WERI-Rb-1 (cell line): ENCODE results near the gene PLEKHG7.

Source experiments
- DNase-seq: peaks from one replicate; pipeline ENCODE4 v3.0.0-alpha.2; 2020
- H3K27ac ChIP-seq: fragments of 250-450 bp; sonication (Bioruptor Pico); 2 replicates; pipeline ENCODE4 v1.5.1; 2020; ENCODE audit warnings: mild to moderate bottlenecking, moderate library complexity
- H3K27me3 ChIP-seq: fragments of 250-450 bp; sonication (Bioruptor Pico); 2 replicates; pipeline ENCODE4 v1.5.1; 2021; ENCODE audit warnings: mild to moderate bottlenecking, low read depth, moderate library complexity; ENCODE audit not compliant: insufficient read depth, severe bottlenecking
- H3K36me3 ChIP-seq: fragments of 250-450 bp; sonication (Bioruptor Pico); 2 replicates; pipeline ENCODE4 v1.5.1; 2020; ENCODE audit warnings: mild to moderate bottlenecking, moderate library complexity
- H3K4me3 ChIP-seq: 2 replicates; pipeline ENCODE4 v1.5.1; 2011; ENCODE audit warnings: low read depth, mild to moderate bottlenecking, control low read depth, low read length
- H3K9me3 ChIP-seq: fragments of 250-450 bp; sonication (Bioruptor Pico); 2 replicates; pipeline ENCODE4 v1.5.1; 2021; ENCODE audit warnings: mild to moderate bottlenecking, moderate library complexity; ENCODE audit not compliant: severe bottlenecking
- TF ChIP-seq, protein P1 (sequence below): IDR thresholded peaks from 2 replicates; pipeline ENCODE4 v1.5.1; 2011; ENCODE audit warnings: low read depth, mild to moderate bottlenecking, control low read depth, inconsistent platforms, low read length

PLEKHG7 gene

GRCh38 chr12:92756898-92757596, 54.3 kb downstream of the PLEKHG7 start:
- no peak overlapping the region for H3K27ac ChIP-seq
- TF ChIP-seq, protein P1, sequence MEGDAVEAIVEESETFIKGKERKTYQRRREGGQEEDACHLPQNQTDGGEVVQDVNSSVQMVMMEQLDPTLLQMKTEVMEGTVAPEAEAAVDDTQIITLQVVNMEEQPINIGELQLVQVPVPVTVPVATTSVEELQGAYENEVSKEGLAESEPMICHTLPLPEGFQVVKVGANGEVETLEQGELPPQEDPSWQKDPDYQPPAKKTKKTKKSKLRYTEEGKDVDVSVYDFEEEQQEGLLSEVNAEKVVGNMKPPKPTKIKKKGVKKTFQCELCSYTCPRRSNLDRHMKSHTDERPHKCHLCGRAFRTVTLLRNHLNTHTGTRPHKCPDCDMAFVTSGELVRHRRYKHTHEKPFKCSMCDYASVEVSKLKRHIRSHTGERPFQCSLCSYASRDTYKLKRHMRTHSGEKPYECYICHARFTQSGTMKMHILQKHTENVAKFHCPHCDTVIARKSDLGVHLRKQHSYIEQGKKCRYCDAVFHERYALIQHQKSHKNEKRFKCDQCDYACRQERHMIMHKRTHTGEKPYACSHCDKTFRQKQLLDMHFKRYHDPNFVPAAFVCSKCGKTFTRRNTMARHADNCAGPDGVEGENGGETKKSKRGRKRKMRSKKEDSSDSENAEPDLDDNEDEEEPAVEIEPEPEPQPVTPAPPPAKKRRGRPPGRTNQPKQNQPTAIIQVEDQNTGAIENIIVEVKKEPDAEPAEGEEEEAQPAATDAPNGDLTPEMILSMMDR, result no peak
- H3K27me3 ChIP-seq, result no peaks in the 10 kb centered on the region
- DNase-seq, result no peak
- H3K9me3 ChIP-seq, result no peaks in the 10 kb centered on the region
- H3K36me3 ChIP-seq, result no peaks in the 10 kb centered on the region
- no peak overlapping the region for H3K4me3 ChIP-seq

DNA sequence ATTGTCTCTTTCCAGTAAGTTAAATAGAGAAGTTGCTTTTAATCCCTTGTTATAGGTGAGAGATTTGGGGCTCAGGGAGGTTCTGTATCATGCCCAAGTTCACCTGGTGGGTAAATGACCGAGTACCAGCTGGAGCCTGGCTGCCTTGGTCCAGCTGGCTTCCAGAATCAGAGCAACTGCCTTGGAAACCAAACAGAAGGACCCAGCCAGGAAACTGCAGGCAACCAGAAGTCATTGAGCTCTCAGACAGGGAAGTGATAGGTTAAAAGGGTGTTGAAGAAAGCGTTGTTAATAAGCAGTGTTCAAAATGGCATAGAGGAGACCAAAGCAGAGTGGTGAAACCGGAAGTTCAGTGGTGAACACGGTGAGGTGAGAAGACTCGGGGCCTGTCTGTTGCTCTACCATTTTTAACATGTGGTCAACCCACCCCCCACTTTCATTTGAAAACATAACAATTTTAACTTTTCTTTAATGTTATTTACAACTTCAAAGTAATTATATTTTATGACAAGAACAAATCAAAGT, 54.9 kb downstream of the PLEKHG7 start:
- H3K9me3 ChIP-seq, result no peaks in the 10 kb centered on the region
- no peak overlapping the region for H3K27ac ChIP-seq
- H3K27me3 ChIP-seq, result no peaks in the 10 kb centered on the region
- H3K4me3 ChIP-seq, result no peak overlapping the region
- H3K36me3 ChIP-seq, result no peaks in the 10 kb centered on the region
- TF ChIP-seq, protein P1, result no peak
- DNase-seq, result no peak

DNA sequence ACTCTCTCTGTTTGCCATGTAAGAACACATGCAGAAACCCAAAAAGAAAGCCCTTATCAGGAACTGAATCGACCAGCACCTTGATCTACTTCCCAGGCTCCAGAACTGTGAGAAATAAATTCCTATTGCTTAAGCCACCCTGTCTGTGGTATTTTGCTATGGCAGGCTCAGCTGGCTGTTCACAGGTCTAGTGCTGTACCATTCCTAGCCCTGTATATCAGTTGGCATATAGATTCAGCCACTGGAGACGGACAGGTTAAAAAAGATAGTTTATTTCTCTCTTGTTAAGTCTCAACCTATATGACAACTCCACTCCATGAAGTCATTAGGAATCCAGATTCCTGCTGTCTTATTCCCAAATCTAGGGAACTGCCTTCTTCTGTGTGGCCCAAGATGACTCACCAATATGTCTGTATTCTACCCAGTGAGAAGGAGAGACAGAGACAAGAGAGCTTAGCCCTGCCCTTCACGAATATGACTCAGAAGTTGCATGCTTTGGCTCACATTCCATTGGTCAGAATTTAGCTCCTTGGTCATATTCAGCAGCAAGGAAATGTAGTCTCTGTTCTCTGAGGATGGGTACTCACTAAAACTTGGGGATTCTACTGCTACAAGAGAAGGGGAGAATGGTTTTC, 57.0 kb downstream of the PLEKHG7 start:
- Histone ChIP-seq H3K4me3 (no peak overlapping the region), H3K9me3 (no peaks in the 10 kb centered on the region), H3K27me3 (no peaks in the 10 kb centered on the region), H3K27ac (no peak overlapping the region), H3K36me3 (no peaks in the 10 kb centered on the region)
- no peak for DNase-seq
- TF ChIP-seq, protein P1, result no peak

- H3K4me3 ChIP-seq, result no peak overlapping the region
- H3K27ac ChIP-seq, result no peak overlapping the region
- no peak for DNase-seq
- H3K9me3 ChIP-seq, result no peaks in the 10 kb centered on the region
- H3K36me3 ChIP-seq, result no peaks in the 10 kb centered on the region
- TF ChIP-seq, protein P1, result no peak
- no peaks in the 10 kb centered on the region for H3K27me3 ChIP-seq
Observed at GRCh38 chr12:92762773-92763172, 60.0 kb downstream of the PLEKHG7 start.

DNA sequence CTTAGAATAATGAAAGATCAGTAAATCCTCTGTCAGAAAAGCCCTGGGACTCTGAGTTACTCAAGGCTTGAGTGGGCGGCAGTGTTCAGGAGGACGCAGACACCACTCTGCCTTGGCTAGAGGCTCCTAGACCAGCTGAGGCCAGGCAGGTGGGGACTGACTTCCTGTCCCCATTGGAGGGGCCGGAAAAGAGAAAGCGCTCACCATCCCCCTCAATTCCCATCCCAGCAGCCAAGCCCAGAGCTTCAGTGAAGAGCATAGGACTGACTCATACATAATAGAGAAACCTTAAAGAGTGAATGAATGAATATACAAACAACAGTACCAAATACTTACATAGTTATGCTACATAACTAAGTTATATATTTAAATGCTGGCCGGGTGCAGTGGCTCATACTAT, 62.0 kb downstream of the PLEKHG7 start:
- Histone ChIP-seq H3K9me3 (no peaks in the 10 kb centered on the region), H3K36me3 (no peaks in the 10 kb centered on the region), H3K27me3 (no peaks in the 10 kb centered on the region), H3K4me3 (no peak overlapping the region), H3K27ac (peak overlapping the region; percentile 54)
- peak; percentile 69 for DNase-seq
- TF ChIP-seq, protein P1, result no peak

- H3K36me3 ChIP-seq, result no peaks in the 10 kb centered on the region
- TF ChIP-seq, protein P1, result no peak
- H3K27ac ChIP-seq, result no peak overlapping the region
- no peaks in the 10 kb centered on the region for H3K27me3 ChIP-seq
- H3K9me3 ChIP-seq, result no peaks in the 10 kb centered on the region
- DNase-seq, result no peak
- no peak overlapping the region for H3K4me3 ChIP-seq
Observed at GRCh38 chr12:92765871-92766270, 63.1 kb downstream of the PLEKHG7 start.
